GM20431 (cell line): ENCODE results near the gene RAD23B.
"Not testable (repeated sequence)": the region's sequence is repeated elsewhere in the genome, so short reads cannot be mapped to it uniquely, and the experiment has no call there.

Source experiments
- in situ Hi-C: fragments of 300-500 bp; cut with MseI, MboI; formaldehyde crosslinking; loops from one replicate; pipeline ENCODE4 v1.15.0; 2020; ENCODE audit warnings: low sequenced_read_pairs; ENCODE audit not compliant: unreplicated experiment

RAD23B gene

DNA sequence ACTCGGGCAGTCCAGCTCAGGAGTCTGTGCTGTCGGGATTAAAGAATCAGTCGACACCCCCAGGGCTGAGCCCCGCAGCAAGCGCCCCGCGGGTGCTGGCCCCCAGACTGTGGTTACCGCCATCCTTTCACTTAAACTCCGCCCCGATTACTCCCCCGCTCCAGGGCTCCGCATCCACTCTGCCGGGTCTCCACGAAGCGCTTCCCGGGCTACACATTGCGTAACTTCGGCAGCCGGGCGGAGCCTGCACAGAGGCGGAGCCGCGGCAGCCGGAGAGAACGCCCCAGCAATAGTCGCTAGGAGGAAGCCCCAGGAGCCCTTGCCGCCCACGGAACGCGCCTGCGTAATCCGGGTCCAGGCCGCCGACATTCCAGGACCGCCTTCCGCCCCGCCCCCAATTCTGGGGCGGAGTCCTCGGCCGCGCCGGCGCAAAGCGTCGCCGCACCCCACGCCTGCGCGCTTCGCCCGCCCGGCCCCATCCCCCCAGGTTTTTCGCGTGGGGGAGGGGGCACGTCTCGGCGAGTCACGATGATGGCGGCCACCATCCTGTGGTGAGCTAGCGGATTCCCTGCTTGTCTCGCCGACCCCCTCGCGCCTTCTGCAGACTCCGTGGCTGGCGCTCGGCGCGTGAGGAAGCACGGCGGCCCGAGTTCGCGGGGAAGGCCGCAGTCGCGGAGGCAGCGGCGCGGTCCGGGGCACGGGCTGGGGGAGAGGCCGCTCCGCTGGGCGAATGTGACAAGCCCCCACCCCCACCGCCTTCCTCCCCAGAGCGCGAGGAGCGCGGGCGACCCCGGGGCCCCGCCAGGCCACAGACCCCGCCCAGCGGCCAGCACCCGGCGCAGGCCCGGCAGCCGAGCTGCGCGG lies at the start of gene RAD23B:
RAD23B (plus strand) TSS at position 521 of the 864 bp plus-strand sequence. CDS start 351 bp downstream, outside the sequence.
- in situ Hi-C loops: no loop called here

GRCh38 chr9:107235765-107236442 lies 47.2 kb upstream of the RAD23B start:
- in situ Hi-C loops: no loop called here

GRCh38 chr9:107237873-107238272 lies 45.2 kb upstream of the RAD23B start:
- in situ Hi-C loops: no loop called here

GRCh38 chr9:107239474-107239873 lies 43.6 kb upstream of the RAD23B start:
- in situ Hi-C loops: no loop called here

- in situ Hi-C loops: no loop called here
Observed at GRCh38 chr9:107240260-107240659, 42.8 kb upstream of the RAD23B start.

DNA sequence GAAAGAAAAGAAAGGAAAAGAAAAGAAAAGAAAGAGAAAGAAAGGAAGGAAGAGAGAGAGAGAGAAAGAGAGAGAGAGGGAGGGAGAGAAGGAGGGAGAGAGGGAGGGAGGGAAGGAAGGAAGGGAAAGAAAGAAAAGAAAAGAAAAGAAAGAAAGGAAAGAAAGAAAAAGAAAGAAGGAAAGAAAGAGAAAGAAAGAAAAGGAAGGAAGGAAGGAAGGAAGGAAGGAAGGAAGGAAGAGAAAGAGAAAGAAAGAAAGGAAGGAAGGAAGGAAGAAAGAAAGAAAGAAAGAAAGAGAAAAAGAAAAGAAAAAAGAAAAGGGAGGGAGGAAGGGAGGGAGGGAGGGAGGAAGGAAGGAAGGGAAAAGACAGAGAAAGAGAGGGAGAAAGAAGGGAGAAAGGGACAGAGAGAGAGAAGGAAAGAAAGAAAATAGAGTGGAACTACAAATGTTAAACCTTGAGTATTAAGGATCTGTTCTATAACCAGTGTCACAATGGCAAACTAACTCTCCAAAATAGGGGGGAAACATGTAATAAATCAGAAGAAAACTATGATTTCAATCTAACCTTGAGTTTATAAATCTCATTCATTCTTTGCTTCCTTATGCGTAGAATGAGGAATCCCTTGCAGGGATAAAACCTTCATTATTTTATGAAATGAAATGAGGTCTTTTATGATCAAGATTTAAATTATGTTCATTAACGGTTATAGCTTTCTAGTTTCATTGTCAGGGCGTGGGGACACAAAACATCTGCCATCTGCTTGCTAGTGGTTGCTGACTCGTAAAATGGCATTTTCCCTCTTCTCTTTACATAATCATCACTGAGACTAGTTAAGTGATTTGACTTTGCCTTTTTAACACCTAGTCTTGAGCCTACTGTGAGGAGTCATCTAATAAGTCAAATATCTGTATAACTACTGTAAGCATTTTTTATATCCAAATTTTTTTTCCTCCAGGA lies 40.7 kb upstream of the RAD23B start:
- in situ Hi-C loops: no loop called here

GRCh38 chr9:107243742-107244141 lies 39.3 kb upstream of the RAD23B start:
- in situ Hi-C loops: no loop called here

DNA sequence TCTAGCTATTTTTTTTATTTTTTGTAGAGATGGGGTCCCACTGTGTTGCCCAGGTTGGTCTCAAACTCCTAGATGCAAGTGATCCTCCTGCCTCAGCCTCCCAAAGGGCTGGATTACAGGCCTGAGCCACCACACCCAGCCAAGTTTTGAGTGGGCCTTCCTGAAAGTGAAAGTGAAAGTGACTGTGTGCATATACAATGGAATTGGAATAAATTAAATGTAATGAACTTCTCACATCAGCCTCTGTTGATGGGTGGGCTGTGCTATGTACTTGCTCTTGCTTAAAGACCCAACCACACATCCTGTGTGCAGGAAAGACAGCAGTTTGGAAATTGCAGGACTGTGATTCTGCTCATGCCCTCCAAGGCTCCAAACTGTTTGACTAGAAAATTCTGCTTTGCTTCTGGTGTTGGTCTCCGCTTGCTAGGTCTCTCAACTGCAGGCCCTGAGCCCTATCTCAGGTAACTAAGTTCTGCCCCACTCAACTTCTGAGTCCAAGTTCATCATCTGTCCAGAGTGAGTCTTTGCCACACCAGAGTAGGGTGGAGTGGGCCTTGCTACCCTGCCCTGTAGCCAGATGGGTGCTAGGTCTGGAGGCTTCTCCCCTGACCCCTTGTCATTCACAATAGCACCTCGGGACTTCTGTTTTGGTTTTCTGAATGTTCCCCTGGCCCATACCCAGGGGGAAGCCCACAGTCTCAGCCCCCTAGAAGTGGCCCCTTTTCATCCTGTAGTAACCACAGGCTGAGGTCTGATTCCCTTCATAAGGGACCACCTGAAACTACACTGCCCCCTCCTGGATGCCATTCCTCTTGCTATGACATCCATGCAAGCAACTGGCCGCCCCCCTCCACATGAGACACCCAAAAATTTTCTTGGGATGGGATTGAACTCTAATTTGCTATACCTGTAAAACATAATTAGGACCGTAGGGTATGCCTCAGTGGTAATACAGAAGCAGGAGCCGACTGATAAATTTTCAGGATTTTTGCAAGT lies 36.5 kb upstream of the RAD23B start:
- in situ Hi-C loops: no loop called here

DNA sequence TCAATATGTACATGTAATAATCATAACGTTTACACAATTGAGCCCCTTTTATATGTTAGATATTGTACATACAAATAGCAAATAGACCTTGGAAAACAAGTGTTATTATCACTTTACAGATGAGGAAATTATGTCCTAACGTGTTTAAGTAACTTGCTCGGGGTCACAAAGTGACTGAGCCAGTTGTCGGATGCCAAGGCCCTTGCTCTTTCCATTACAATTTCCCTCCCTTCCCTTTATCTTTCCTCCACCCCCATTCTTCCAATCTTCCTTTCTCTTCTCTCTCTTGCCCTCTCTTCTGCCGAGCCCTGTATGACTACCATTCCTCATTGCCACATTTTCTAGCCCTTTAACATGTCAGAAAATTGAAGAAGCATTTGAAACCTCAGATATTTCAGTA lies 34.4 kb upstream of the RAD23B start:
- in situ Hi-C loops: no loop called here

DNA sequence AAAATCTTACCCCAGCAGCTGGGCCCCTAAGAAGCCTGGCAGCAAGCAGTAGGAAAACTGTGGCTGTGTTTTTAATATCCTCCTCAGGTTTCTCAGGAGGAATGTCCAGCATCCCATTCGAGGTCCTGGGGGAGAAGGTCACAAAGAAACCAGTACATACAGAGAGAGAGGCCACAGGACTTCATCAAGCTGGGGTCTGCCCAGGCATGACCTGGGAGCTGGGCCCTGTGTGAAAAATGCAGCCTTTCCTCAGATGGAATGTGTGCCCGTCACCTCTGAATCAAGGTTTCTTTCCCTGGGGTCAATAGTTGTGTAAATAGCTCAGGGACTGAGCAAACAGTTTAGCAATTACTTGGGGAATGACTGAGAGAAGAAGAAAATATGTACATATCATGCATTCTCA lies 33.9 kb upstream of the RAD23B start:
- in situ Hi-C loops: no loop called here

DNA sequence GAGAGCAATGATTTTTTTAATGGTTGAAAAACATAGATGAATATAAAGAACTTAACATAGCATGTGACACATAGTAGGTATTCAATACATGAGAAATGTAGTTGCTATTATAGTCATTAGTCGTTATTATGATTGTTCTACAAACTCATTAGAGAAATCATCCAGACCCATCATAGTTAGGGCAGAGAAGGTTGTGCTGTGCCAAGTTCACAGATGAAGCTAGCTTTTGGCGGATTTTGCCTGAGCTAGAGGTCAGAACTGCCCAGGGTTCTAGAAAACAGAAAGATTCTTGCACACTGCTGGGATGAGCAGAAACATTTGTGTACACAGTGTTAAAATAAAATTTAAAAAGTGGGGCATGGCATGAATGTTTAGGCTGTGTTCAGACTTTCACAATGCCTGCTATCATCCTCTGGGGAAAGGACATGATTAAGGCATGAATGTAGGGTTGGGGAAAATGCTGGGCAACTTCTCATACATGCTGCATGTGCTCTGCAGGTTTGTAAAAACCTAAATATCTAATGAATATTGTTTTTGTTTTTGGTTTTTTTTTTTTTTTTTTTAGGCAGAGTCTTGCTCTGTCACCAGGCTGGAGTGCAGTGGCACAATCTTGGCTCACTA lies 33.3 kb upstream of the RAD23B start:
- in situ Hi-C loops: no loop called here

DNA sequence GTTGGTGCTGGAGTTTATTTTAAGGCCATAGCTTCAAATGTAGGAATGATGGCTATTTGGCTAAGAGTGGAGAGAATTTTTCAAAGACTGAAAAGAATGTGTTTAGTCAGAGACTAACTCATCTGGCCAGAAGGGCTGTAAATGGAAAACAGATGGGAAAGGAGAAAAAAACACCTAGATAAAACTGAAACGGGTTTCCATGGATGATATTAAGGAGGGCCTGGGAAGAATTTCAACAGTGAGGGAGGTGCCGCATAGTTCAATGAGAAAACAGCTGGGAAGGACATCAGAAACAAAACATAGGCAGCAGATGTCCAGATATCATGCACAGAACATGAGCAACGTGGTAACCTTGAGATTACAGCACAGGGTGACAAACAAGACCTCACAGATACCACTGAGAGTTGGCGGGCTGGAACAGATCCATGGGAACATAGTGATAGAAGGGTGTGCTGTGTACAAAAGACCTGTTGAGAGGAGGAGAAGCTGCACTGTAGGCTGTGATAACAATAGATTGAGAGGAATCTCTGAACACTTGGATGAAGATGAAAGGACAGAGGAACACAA lies 31.2 kb upstream of the RAD23B start:
- in situ Hi-C loops: no loop called here

DNA sequence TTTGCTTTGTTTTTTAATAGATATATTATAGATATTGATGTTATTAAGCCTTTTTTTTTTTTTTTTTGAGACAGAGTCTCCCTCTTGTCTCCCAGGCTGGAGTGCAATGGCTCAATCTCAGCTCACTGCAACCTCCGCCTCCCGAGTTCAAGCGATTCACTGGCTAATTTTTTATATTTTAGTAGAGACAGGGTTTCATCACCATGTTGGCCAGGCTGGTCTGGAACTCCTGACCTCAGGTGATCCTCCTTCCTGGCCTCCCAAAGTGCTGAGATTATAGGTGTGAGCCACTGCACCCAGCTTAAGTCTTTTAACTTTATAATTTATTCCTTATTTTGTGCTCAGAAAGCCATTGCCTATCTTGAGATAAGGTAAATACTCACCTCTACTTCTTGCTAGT lies 24.2 kb upstream of the RAD23B start:
- in situ Hi-C loops: no loop called here

- in situ Hi-C loops: not testable (repeated sequence)
Observed at GRCh38 chr9:107259751-107260313, 23.2 kb upstream of the RAD23B start.

- in situ Hi-C loops: no loop called here
Observed at GRCh38 chr9:107260437-107261081, 22.5 kb upstream of the RAD23B start.

GRCh38 chr9:107261106-107261505 lies 22.0 kb upstream of the RAD23B start:
- in situ Hi-C loops: no loop called here

DNA sequence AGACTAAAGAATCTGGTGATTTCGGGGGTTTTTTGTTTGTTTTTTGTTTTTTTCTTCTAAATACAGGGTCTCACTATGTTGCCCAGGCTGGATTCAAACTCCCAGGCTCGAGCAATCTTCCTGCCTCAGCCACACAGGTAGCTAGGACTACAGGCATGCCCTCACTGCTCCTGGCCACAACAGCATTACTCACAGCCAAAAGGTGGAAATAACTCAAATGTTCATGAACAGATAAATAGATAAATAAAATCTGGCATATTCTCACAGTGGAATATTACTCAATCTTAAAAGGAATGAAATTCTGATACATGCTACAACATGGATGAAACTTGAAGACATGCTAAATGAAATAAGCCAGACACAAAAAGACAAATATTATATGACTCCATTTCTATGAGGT lies 19.8 kb upstream of the RAD23B start:
- in situ Hi-C loops: no loop called here
